OCI-LY7 (cell line): ENCODE measurements around the gene ARHGAP19.

Source experiments
- CTCF ChIP-seq: fragments of 200-600 bp; sonication (generic); conservative IDR thresholded peaks from 2 replicates; pipeline ENCODE4 v1.5.1; 2014; ENCODE audit warnings: mild to moderate bottlenecking, antibody characterized with exemption, low read length, moderate library complexity, mixed read lengths
- EZH2phosphoT487 ChIP-seq: fragments of 200-600 bp; sonication (generic); IDR thresholded peaks from 2 replicates; pipeline ENCODE4 v1.6.1; 2018; ENCODE audit warnings: low read depth, borderline replicate concordance, mild to moderate bottlenecking, mixed run types, antibody characterized with exemption, low read length, moderate library complexity, mixed read lengths

- no peak for TF ChIP-seq CTCF
- TF ChIP-seq EZH2phosphoT487, result no peak
Measured at GRCh38 chr10:97321032-97321803, 28.8 kb upstream of the ARHGAP19 start.
